Frontal cortex (tissue), 4 donors: ENCODE measurements around the gene TENM4. TPM values are rescaled to one million over a fixed set of nuclear protein-coding genes. Genes with fewer than 3 reads are reported as not detected.

ENCODE experiments used
- DNase-seq, 2 donors: peaks; one replicate each; pipeline ENCODE4 v3.0.0; 2012; ENCODE audit warnings: low spot score in 2 of 2
- FAIRE-seq: peaks from 2 replicates; lab custom pipeline; 2012; peaks lifted over from hg19 to GRCh38; lab: Jason Lieb, UNC
- total RNA-seq: library from RNA; depleted of rRNA; stranded (reverse); fragments of >200 nt; gene quantifications from one replicate; pipeline ENCODE4 v1.2.3, GENCODE V29; 2014
- donor health status: control.
- donor health status: control.
- donor health status: control.

The TENM4 gene
- 55.0 TPM for total RNA-seq

- peak; percentile 62 to 65 for DNase-seq
- FAIRE-seq, result no peak
Measured at GRCh38 chr11:79440571-79441460, at the start of gene TENM4. TENM4 (minus strand) TSS chr11:79441030; CDS start chr11:79069944, 371,086 bp downstream.

GRCh38 chr11:79488286-79488685 lies 47.5 kb upstream of the TENM4 start:
- FAIRE-seq, result no peak
- DNase-seq, result no peak

DNA sequence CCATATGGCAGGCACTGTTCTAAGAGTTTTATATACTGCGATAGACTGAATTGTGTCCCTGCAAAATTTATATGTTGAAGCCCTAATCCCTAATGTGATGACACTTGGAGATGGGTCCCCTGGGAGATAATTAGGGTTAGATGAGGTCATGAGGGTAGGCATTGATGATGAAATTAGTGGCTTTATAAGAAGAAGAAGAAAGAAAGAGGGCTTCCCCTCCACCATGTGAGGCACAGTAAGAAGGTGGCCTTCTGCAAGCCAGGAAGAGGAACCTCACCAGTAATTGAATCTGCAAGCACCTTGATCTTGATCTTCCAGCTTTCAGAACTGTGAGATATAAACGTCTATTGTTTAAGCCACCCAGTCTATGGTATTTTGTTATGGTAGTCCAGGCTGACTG lies 46.6 kb upstream of the TENM4 start:
- FAIRE-seq, result no peak
- no peak for DNase-seq

DNA sequence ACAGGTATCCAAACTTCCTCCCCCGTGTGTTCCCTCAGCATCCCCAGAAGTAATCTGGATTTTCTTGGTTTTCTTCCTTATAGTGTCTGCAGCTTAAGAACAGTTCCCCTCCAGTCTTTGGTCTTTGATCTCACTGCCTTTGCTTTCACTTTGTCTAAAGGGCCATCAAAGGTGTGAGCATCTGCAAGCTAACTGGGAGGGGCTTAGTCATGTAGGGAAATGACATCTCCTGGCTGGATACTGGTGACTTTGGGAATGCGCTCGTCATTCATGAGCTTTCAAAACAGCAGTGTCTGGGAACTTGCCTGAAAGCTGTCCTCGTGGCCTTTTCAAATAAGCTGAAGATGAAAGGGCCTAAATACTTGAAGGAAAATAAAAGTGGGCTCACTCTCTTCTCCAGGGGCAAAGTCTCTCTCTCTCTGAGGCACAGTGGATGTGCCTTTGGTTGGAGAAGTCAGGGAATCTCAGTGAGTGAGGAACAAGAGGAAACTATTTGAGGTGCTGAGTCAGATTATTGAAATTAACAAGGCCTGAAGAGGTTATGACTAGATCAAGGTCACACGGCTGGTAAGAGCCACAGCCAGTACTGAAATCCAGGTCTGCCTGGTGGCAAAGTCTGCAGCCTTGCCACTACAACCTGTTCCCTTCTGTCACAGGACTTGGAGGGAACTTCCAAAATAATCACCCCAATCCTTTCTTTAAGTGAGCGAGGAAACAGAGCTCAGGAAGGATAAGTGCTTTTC lies 45.6 kb upstream of the TENM4 start:
- FAIRE-seq (no peak), DNase-seq (no peak)

DNA sequence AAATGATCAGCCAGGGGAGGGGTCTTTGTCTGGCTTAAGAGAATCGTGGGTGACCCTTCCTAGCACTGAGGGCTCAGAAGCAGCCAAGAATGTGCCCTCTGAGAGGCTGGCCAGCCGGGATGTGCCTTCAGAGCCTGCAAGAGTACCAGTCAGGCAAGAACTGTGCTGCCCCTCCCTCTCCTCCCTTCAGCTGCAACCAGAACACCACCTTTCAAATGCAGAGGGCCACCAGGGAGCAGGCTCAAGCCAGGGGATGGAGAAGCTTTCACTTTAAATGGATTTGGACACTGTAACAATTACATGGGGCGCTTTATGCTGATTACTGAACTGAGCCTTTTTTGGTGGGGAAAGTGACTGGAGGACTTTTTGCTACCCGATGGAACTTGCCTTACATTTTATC lies 44.9 kb upstream of the TENM4 start:
- DNase-seq (no peak), FAIRE-seq (no peak)

GRCh38 chr11:79484872-79485271 lies 44.0 kb upstream of the TENM4 start:
- no peak for DNase-seq
- FAIRE-seq, result no peak

DNA sequence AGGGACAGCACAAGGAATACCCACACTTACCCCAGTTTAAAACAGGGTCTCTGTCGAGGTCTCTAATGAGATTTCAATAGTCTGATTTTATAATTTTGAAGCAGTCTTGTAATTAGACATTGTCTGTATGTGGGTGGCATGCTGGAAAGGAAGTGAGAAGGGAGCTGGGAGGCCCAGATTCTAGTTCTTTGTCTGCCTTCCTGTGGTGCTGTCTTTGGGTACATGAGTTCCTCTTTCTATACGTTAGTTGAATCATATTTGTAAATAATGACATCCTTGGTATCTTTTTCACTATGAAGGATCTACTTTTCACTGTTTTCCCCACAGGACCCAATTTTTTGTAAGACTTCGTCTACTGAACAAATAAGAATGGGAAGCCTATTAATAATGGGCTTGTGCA lies 42.0 kb upstream of the TENM4 start:
- FAIRE-seq, result no peak
- no peak for DNase-seq

DNA sequence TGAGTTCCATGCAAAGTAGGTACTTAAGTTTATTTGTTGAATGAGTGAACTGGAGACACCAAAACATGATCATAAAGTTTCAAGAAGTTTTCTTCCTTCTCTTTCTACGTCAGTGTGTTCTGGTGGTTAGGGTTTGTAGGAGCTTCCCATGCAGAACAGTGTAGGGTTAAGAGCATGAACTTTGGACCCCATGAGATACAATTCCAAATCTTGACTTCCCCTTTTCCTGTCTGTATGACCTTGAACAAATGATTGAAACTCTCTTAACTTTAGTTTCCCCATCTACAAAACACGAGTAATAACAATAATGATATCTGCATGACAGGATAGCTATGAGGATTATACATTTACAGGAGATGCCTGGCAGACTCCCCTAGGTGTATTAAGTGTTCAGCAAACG lies 41.0 kb upstream of the TENM4 start:
- no peak for DNase-seq

DNA sequence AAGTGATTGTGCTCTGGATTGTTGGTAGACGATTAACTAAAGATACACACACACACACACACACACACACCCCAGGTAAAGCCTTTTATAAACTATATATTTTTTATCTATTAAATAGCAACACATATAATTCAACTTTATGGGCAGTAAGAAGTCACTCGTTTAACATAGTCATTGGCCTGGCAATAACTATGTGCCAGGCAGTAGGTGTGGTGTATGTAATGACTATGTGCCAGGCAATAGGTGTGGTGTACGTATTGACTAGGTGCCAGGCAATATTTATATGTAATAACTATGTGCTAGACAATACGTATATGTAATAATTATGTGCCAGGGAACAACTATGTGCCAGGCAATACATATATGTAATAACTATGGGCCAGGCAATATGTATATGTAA lies 40.0 kb upstream of the TENM4 start:
- DNase-seq (no peak), FAIRE-seq (no peak)

More for the DNA sequence above, 41.0 kb upstream of the TENM4 start:
- no peak for FAIRE-seq

- no peak for FAIRE-seq
- no peak for DNase-seq
Measured at GRCh38 chr11:79472819-79473529, 32.1 kb upstream of the TENM4 start.

DNA sequence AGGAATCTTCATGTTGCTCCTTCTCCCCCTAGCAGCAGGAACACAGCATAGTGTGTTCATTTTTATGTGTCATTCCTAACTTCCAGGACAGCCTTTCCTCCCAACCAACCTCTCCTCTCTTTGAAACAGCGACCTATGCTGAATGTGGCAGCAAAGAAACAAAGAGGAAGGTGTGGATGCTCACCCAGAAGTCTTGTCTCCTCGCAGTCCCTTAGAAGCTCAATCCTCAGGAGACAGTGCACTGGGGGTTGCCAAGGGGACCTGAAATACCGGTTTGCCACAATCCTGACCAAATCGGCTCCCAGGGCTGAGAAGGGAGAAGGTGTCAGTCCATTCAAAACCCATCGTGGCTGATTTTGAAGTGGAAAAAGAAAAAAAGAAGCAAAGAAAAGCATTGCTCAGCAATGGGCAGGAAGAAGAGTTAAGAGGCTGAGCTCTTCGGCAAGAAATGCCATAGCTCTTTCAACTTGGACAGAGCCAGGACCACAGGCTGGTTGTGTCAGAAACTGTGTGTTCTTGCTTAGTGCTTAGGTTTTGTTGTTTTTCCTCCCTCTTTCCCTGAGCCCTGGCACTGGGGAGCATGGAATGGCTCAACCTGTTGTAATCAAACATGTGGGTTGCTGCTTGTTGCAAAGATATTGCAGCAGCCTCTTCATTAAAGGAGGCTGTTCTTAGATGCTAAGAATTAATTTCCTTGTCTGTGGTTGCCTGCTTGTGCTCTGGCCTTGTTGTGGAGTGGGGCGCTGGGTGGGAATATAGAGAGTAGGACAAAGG lies 30.4 kb upstream of the TENM4 start:
- FAIRE-seq, result no peak
- DNase-seq, result no peak

DNA sequence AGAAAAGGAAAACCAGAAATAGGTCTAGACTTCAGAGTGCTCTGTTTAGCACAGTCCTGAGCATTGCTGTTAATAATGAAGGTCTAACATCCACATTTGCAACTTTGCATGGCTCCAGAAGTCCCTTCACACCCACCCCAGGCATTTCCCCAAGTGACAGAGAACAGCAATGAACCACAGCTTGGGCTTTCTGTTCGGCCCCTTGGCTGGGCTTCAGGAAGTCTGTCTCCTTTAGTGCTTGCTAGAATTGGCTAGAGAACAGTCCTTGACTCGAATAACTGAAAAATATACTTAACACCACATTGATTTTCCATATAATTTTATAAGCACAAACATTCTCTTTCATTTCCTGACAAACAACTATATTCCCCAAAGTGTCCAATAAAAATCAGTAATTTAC lies 29.3 kb upstream of the TENM4 start:
- no peak for FAIRE-seq
- no peak for DNase-seq

DNA sequence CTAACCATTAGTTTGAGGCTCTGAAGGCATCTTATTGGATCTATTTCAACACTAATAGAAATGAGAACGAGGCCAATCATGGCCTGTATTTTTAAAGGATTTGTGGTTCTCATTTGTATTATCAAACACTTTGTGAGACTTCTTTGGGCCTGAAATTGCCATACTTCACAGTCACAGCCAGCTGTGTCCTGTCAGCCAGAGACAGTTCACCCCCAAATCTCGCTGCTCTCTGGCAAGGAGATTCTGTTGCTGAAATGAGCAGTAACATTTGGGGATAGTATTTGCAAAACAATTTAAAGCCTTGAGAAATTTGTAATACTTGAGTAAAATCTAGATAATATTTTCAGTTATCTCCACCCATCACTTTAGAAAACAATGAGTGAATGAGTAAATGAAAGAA lies 26.9 kb upstream of the TENM4 start:
- DNase-seq (no peak), FAIRE-seq (no peak)

DNA sequence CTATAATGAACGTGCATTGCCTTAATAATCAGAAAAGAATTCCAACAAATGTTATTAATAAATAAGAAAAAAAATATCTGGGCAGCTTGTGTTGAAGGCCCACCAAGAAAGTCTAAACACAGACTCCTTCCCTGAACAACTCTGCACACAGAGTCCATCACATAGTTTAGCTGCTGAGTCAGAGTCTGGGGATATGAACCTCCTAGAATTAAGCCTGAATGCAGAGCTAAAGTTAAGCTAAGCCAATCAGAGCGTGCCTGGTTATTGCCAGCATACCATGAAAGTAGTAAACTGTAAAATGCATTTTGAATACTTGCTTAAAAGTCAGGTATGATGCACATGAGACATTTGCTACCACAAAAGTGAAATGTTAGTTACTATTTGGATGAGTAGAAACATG lies 25.6 kb upstream of the TENM4 start:
- FAIRE-seq, result no peak
- no peak for DNase-seq

- DNase-seq, result no peak
- FAIRE-seq, result no peak
Measured at GRCh38 chr11:79465160-79465559, 24.3 kb upstream of the TENM4 start.

GRCh38 chr11:79461666-79462645 lies 21.1 kb upstream of the TENM4 start:
- no peak for FAIRE-seq
- no peak for DNase-seq

- no peak for DNase-seq
- FAIRE-seq, result no peak
Measured at GRCh38 chr11:79461144-79461543, 20.3 kb upstream of the TENM4 start.

GRCh38 chr11:79458709-79459108 lies 17.9 kb upstream of the TENM4 start:
- no peak for FAIRE-seq

GRCh38 chr11:79456501-79456900 lies 15.7 kb upstream of the TENM4 start:
- DNase-seq (no peak), FAIRE-seq (no peak)

More at GRCh38 chr11:79458709-79459108, 17.9 kb upstream of the TENM4 start:
- no peak for DNase-seq
